GM21367 (cell line): ENCODE measurements around the gene MRPL21.

Experiments used
- ATAC-seq: cut with Tn5 transposase; IDR thresholded peaks from one replicate; pipeline ENCODE4 v1.9.1; 2021; ENCODE audit not compliant: unreplicated experiment

The MRPL21 gene

DNA sequence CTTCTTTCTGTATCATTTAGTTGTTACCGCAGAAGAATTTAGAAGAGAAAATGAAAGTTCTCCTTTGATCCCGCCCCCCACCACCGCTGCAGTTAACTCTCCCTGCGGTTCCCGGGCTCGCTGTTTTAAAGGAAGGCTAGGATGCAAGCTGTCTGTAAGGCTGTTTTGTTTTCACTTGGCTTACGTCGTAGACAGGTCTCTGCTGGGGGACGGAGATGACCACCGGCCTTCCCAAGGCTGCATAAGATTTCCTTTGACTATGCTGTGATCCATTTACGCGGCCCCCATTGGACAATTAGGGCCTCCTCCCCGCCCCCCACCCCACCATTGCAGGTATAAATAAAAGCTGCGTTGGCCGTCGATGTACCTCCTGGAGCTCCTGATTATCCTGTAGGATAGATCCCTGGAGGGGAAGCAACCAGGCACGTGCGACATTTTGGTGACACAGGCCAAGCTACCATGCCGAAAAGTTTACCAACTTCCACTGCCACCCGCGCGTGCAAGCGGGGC is 60.5 kb downstream of the MRPL21 start:
- ATAC-seq: no peak

DNA sequence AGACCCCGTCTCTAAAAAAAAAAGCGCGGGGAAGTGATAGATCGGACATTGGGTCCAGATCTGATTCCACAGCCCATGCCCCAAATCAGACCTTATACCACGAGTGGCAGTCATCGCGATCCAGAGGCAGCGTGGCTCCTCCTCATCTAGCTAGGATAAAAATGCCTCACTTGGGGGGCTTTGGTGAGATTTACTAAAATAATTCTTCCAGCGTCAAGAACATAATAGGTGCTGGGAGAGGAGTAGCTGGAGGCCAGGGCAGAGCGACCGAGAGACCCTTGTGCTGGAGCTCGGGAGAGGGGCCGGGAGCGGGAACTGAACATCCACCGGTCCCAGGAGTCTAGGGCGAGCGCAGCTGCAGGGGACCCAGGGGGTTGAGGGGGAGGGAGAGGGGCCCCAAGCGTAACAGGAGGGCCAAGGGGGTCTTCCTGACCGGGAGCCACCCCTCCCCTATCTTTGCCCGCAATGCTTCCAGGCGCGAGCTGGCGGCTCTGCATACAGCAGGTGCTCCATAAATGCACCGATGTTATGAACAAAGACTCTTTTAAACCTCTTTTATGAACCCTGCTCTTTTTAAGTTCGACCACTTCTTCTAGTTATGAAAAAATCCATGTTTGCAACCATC is 61.1 kb downstream of the MRPL21 start:
- ATAC-seq: no peak

DNA sequence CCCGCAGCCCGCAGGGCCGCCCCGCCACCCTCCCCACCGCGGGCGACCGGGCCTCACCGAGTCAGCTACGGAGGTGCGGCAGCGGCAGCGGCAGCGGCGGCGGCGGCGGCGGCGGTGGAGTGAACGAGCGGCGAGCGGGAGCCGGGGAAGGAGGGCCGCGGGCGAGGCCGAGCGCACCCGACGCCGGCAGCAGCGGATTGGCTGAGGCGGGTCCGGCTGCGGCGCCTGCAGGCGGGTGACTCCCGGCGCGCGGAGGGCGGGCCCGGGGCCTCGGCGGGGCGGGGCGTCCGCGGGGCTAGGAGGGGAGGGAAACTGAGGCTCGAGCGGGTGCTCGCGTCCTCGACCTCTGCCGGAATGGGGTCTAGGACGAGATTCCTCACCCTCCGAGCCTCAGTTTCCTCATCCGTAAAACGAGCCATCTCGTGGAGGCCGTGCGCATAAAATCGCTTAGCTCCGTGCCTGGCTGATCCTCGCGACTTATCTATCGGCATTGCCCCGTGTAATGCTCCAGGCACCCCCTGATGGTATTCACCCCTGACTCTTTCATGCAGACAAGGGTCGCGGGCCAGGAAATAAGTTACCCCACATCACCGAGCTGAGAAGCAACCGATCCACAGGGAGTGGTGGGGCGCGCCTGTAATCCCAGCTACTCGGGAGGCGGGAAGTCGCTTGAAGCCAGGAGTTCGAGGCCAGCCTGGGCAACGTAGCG is 61.8 kb downstream of the MRPL21 start, which contains the start of gene CPT1A:
CPT1A (minus strand) TSS at position 199 of the 709 bp plus-strand sequence. CDS start 26,442 bp downstream, outside the sequence.
- ATAC-seq: no peak
